T47D (cell line): ENCODE data around the gene GABPA.

ENCODE experiments used
- DNase-seq, 2 experiments: peaks; one replicate each; pipeline versions ENCODE4 v3.0.0 to v3.0.0-alpha.2; 2011 to 2012; ENCODE audit warnings: low read depth in 1 of 2, low spot score in 1 of 2
- JUND ChIP-seq: IDR thresholded peaks from 2 replicates; pipeline ENCODE4 v1.6.1; 2012; ENCODE audit warnings: low read depth
- in situ Hi-C: cut with HindIII; loops from 2 replicates; pipeline ENCODE4 v1.10.0; 2016; ENCODE audit warnings: low sequenced_read_pairs, low pct_unique_long_range_greater_than_20kb

GABPA gene

DNA sequence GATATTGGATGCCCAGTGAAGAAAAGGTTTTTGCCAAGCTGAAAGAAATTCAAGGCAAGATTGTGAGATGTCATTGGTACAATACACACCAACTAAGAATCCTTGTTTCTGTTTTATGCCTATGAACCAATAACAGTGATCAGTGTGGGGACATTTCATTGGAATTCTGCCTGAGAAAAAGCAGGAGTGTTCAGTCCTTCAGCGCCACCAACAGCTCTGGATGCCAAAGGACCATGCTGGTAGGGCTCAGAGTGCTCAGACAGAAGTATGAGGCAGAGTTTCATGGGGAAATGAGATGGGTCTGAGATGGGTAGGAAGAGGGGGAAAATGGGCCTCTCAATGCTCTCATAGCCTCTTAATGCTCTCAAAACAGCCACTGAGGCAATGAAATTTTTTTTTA is 56.5 kb downstream of the GABPA start:
- no peak for TF ChIP-seq JUND
- DNase-seq, result peak in 1 of 2 experiments; percentile 13
- in situ Hi-C loops, result no loop called here

DNA sequence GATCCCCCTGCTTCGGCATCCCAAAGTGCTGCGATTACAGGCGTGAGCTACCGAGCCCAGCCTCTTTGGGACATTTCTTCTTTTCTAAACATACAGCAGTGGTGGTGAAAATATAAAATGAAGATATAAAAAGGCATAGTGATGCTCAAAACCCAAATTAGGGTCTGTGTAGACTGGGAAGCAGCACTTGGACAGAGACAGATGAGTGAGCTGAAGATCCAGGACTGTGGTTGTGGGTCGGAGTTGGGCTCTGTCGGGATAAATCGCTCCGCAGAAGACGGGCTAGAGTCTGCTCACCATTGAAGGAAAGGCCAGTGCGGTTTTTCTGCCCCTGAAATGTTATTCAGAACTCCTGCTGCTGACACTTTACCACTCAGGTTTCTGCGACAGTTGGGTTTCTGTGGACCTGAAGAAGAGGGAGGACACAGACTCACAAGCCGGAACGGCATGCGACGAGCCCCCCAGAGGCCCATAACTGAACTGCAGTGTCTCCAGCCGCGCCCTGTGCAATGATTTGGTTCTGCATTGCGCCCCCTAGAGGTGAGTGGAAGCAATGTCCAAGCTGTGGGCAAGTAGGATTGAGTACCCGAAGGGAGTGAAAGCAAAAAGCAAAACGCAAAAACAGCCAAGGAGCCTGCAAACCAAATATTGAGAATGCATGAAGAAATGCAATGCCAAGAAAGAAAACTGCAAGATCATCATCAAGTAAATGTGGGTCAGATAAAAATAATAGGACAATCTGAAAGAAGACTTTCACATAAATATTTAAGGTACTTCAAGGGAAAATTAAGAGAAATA is 66.6 kb downstream of the GABPA start:
- in situ Hi-C loops, result no loop called here
- no peak for TF ChIP-seq JUND
- DNase-seq, result peak; percentile 76 to 95

DNA sequence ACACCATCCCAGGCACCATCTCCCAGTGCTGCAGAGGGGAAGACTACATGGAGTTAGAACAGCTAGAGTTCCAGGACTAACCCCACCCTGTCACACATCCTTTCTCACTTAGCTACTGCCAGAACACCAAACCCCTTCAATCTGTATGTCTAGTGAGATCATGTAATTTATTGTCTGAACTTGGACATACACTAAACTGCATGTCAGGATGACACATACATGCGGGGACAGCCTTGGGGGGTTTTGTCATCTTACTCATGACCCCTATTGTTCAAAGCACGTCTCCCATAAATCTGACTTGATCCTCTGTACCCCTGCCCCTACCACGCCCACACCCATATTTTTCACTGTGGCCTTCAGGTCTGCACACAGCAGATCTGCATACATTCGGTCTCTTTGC is 71.3 kb downstream of the GABPA start:
- DNase-seq, result no peak
- in situ Hi-C loops, result no loop called here
- no peak for TF ChIP-seq JUND

DNA sequence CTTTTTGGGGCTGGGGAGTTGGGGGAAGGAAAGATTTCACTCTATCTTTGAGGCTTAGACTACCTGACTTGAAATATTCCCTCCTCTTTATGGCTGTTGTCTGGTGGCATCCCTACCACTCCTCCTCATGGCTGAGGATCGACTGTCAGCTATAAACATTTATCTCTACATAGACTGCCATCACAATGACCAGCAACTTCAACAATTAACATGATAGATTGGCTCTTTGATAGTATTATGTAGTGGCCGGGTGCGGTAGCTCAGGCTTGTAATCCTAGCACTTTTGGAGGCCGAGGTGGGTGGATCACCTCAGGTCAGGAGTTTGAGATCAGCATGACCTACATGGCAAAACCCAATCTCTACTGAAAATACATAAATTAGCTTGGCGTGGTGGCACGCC is 72.4 kb downstream of the GABPA start:
- no peak for TF ChIP-seq JUND
- DNase-seq, result no peak
- in situ Hi-C loops, result no loop called here

DNA sequence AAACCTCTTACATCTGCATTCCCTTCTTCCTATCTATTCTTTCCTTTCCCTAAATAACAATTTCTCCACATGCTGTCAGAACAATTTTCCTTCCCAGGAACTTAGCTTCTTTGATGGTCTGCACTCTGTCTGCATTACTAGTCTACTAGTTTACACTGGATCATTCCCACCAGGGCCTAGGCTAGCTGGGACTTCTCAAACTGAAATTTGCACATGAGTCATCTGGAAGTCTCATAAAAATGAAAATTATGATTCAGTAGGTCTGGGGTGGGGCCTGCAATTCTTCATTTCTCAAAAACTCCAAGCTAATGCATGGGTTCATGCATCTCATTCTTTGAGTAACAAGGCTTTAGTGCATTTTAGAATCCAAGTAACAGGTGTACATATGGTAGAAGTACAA is 74.2 kb downstream of the GABPA start:
- in situ Hi-C loops, result no loop called here
- DNase-seq, result no peak
- TF ChIP-seq JUND, result no peak

DNA sequence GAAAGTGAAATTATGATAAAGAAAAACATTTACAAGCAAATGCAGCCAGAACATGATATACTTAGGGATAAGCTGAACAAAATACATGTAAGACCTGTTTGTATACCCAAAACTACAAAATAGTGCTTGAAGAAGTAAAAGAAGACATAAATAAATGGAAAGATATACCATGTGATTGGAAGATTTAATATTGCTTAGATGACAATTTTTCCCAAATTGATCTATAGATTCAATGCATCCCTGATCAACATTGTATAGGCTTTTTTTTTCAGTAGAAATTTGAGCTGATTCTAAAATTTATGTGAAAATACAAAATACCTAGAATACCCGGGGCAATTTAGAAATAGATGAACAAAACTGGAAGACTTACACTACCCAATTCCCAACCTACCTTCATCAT is 76.4 kb downstream of the GABPA start:
- in situ Hi-C loops, result no loop called here
- DNase-seq, result no peak
- TF ChIP-seq JUND, result no peak

DNA sequence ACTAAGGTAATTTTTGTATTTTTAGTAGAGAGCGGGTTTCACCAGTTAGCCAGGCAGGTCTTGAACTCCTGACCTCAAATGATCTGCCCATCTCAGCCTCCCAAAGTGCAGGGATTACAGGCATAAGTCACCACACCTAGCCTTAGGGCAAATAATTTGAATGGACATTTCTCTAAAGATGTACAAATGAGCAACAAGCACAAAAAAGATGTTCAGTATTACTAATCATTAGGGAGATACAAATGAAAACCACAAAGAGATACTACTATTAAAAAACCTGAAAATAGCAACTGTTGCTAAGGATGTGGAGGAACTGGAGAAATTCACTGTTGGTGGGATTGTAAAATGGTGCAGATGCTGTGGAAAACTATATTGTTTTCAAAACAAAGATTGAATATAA is 79.1 kb downstream of the GABPA start:
- no peak for DNase-seq
- in situ Hi-C loops, result no loop called here
- TF ChIP-seq JUND, result no peak

DNA sequence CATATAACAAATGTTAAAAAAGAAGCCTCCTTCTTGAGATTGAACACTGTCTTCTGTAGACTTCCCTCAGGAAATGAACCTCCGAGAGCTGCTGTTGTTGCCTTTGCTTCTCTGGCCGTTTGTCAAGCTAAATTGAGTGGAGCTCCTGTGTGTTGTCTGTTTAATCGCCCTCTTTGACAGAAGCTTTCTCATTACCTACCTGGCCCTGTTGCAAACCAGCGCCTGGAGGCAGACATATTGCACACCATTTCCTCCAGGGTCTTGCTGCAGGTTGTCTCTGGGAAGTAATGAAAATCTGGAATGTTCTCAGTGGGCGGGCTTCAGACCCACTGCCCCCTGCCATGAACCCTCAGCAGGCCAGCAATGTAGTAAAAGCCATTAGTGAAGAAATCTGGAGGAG is 83.3 kb downstream of the GABPA start:
- TF ChIP-seq JUND, result no peak
- in situ Hi-C loops, result no loop called here
- no peak for DNase-seq

DNA sequence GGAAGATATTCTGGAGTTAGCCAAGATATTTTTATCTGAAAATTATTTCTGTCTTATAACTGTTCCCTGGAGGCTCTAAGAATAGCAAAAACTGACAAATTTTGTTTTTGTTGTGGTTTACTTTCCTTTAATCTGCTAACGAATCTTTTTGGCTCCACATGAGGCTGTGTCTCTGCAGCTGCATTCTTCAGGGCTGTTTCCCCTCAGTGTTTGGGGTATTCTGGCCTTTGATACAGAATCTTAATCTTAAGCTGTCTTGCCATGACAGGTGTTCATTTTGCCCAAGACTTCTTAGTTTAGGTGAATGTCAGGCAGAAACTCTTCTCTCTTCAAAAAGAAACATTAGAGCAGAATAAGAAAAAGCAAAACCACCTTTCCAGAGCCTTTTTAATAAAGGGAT is 83.8 kb downstream of the GABPA start:
- in situ Hi-C loops, result no loop called here
- TF ChIP-seq JUND, result no peak
- DNase-seq, result no peak
